H9 (cell line): ENCODE measurements around the gene OSM. TPM values are rescaled to one million over a fixed set of nuclear protein-coding genes. Genes with fewer than 3 reads are reported as not detected.

Experiments used
- DNase-seq: peaks from one replicate; pipeline ENCODE4 v3.0.0-alpha.2; 2017
- H2AFZ ChIP-seq: one replicate; pipeline ENCODE4 v1.6.1; 2013; ENCODE audit warnings: mild to moderate bottlenecking, low read length, control low read depth, moderate library complexity
- H2AK5ac ChIP-seq: 2 replicates; pipeline ENCODE4 v1.6.1; 2013; ENCODE audit warnings: low read length, control low read depth, mixed read lengths; ENCODE audit not compliant: insufficient read length
- H2BK120ac ChIP-seq: one replicate; pipeline ENCODE4 v1.6.1; 2013; ENCODE audit warnings: low read depth, mild to moderate bottlenecking, low read length, control low read depth, inconsistent platforms; ENCODE audit not compliant: poor library complexity, severe bottlenecking
- H2BK12ac ChIP-seq: 2 replicates; pipeline ENCODE4 v1.6.1; 2013; ENCODE audit warnings: low read length, control low read depth, mixed read lengths, low read depth; ENCODE audit not compliant: insufficient read length
- H2BK15ac ChIP-seq: 2 replicates; pipeline ENCODE4 v1.6.1; 2013; ENCODE audit warnings: low read depth, low read length, control low read depth
- H2BK20ac ChIP-seq: one replicate; pipeline ENCODE4 v1.6.1; 2013; ENCODE audit warnings: low read depth, mild to moderate bottlenecking, low read length, control low read depth, inconsistent platforms; ENCODE audit not compliant: poor library complexity, severe bottlenecking
- H2BK5ac ChIP-seq: 2 replicates; pipeline ENCODE4 v1.6.1; 2013; ENCODE audit warnings: low read length, control low read depth, mixed read lengths; ENCODE audit not compliant: insufficient read length
- H3K14ac ChIP-seq: 2 replicates; pipeline ENCODE4 v1.6.1; 2013; ENCODE audit warnings: low read length, control low read depth; ENCODE audit not compliant: insufficient read depth
- H3K18ac ChIP-seq: 2 replicates; pipeline ENCODE4 v1.6.1; 2013; ENCODE audit warnings: low read depth, mild to moderate bottlenecking, mixed read lengths, low read length, control low read depth; ENCODE audit not compliant: insufficient read length
- H3K23ac ChIP-seq: 2 replicates; pipeline ENCODE4 v1.6.1; 2013; ENCODE audit warnings: low read length, control low read depth, mixed read lengths, low read depth; ENCODE audit not compliant: insufficient read length
- H3K23me2 ChIP-seq: 2 replicates; pipeline ENCODE4 v1.6.1; 2013; ENCODE audit warnings: low read depth, mild to moderate bottlenecking, mixed read lengths, low read length, control low read depth; ENCODE audit not compliant: insufficient read length, poor library complexity, severe bottlenecking
- H3K27ac ChIP-seq: 2 replicates; pipeline ENCODE4 v1.5.1; 2013; ENCODE audit warnings: low read length, control low read depth, mixed read lengths, low read depth; ENCODE audit not compliant: insufficient read length
- H3K27me3 ChIP-seq: 2 replicates; pipeline ENCODE4 v1.6.1; 2013; ENCODE audit warnings: low read length, control low read depth, inconsistent platforms; ENCODE audit not compliant: insufficient read depth
- H3K4ac ChIP-seq: 2 replicates; pipeline ENCODE4 v1.6.1; 2013; ENCODE audit warnings: low read depth, mild to moderate bottlenecking, control low read depth, inconsistent platforms, low read length, moderate library complexity
- H3K4me1 ChIP-seq: 2 replicates; pipeline ENCODE4 v1.6.1; 2013; ENCODE audit warnings: low read length, control low read depth, inconsistent platforms; ENCODE audit not compliant: insufficient read depth
- H3K4me2 ChIP-seq: 2 replicates; pipeline ENCODE4 v1.6.1; 2013; ENCODE audit warnings: low read length, control low read depth, mixed read lengths; ENCODE audit not compliant: insufficient read length, insufficient read depth
- H3K56ac ChIP-seq: 2 replicates; pipeline ENCODE4 v1.6.1; 2013; ENCODE audit warnings: low read depth, mild to moderate bottlenecking, mixed read lengths, low read length, control low read depth; ENCODE audit not compliant: insufficient read length
- H3K79me1 ChIP-seq: 2 replicates; pipeline ENCODE4 v1.6.1; 2013; ENCODE audit warnings: low read depth, mild to moderate bottlenecking, moderate library complexity, low read length, control low read depth, inconsistent platforms; ENCODE audit not compliant: insufficient read depth, poor library complexity, severe bottlenecking
- H3K79me2 ChIP-seq: 2 replicates; pipeline ENCODE4 v1.6.1; 2013; ENCODE audit warnings: low read length, control low read depth, inconsistent platforms; ENCODE audit not compliant: insufficient read depth
- H3K9ac ChIP-seq: 2 replicates; pipeline ENCODE4 v1.6.1; 2013; ENCODE audit warnings: low read length, control low read depth, mixed read lengths; ENCODE audit not compliant: insufficient read length; ENCODE audit errors: extremely low read depth
- H3K9me3 ChIP-seq: one replicate; pipeline ENCODE4 v1.6.1; 2013; ENCODE audit warnings: low read depth, low read length, inconsistent platforms; ENCODE audit not compliant: control insufficient read depth
- H3T11ph ChIP-seq: one replicate; pipeline ENCODE4 v1.6.1; 2013; ENCODE audit warnings: mild to moderate bottlenecking, low read length, control low read depth, inconsistent platforms
- H4K20me1 ChIP-seq: one replicate; pipeline ENCODE4 v1.6.1; 2013; ENCODE audit not compliant: control insufficient read depth, insufficient read length, insufficient read depth
- H4K5ac ChIP-seq: 2 replicates; pipeline ENCODE4 v1.6.1; 2013; ENCODE audit warnings: low read depth, mild to moderate bottlenecking, mixed read lengths, low read length, control low read depth; ENCODE audit not compliant: insufficient read length
- H4K8ac ChIP-seq: replicated peaks from 2 replicates; pipeline ENCODE4 v1.6.1; 2013; ENCODE audit warnings: low read length, control low read depth, mixed read lengths, low read depth; ENCODE audit not compliant: insufficient read length
- H4K91ac ChIP-seq: 2 replicates; pipeline ENCODE4 v1.6.1; 2013; ENCODE audit warnings: low read depth, mild to moderate bottlenecking, moderate library complexity, mixed read lengths, low read length, control low read depth; ENCODE audit not compliant: insufficient read length
- H3K27ac Mint-ChIP-seq, 3 experiments: 2 replicates in 2 of 3; 3 replicates in 1 of 3; pipeline ENCODE4 v1.8.0; 2020 to 2021; ENCODE audit warnings: mixed read lengths in 3 of 3, mild to moderate bottlenecking in 1 of 3, moderate library complexity in 1 of 3
- H3K27me3 Mint-ChIP-seq: 2 replicates; pipeline ENCODE4 v1.8.0; 2021; ENCODE audit warnings: low read depth, mild to moderate bottlenecking, moderate library complexity, mixed read lengths
- H3K36me3 Mint-ChIP-seq, 3 experiments: 2 replicates in 2 of 3; 3 replicates in 1 of 3; pipeline ENCODE4 v1.8.0; 2020 to 2021; ENCODE audit warnings: low read depth in 3 of 3, mixed read lengths in 3 of 3; ENCODE audit not compliant: insufficient read depth in 1 of 3
- H3K4me1 Mint-ChIP-seq, 2 experiments: 2 replicates each; pipeline ENCODE4 v1.8.0; 2020; ENCODE audit warnings: mixed read lengths in 2 of 2
- H3K4me3 Mint-ChIP-seq, 2 experiments: 2 replicates in 1 of 2; 3 replicates in 1 of 2; pipeline ENCODE4 v1.8.0; 2020 to 2021; ENCODE audit warnings: mild to moderate bottlenecking in 2 of 2, mixed read lengths in 2 of 2, moderate library complexity in 1 of 2
- H3K9me3 Mint-ChIP-seq, 2 experiments: 2 replicates in 1 of 2; 3 replicates in 1 of 2; pipeline ENCODE4 v1.8.0; 2020; ENCODE audit warnings: mild to moderate bottlenecking in 2 of 2, mixed read lengths in 2 of 2, moderate library complexity in 1 of 2
- WGBS: extraction: QIAGEN DNeasy Blood & Tissue Kit; methylation state at CpG from one replicate; pipeline ENCODE4 v1.1.7; 2013; ENCODE audit warnings: missing lambda C conversion rate, low lambda C conversion rate, mixed read lengths; ENCODE audit not compliant: insufficient read length; ENCODE audit errors: extremely low coverage; 5-methylcytosine and 5-hydroxymethylcytosine counted together
- total RNA-seq: library from RNA; stranded (reverse); gene quantifications from 2 replicates; pipeline ENCODE4 v1.2.1, GENCODE V29; 2021
- TF ChIP-seq, protein P1 (sequence below): fragments of 200-600 bp; sonication (generic); conservative IDR thresholded peaks from 3 replicates; pipeline ENCODE4 v1.8.0; 2021; ENCODE audit warnings: antibody characterized with exemption, mild to moderate bottlenecking

OSM gene
- total RNA-seq, 1 experiment from 2014 or later, result not detected

- no CpG with 5 or more reads among the region's 11 CpGs for WGBS
- H3K9me3 Mint-ChIP-seq, result no peaks in the 10 kb centered on the region
- H3K79me2 ChIP-seq, result no peaks in the 10 kb centered on the region
- H3K4me1 Mint-ChIP-seq, result peaks cover 27 to 29% of the 10 kb centered on the region in 2 experiments
- H3K36me3 Mint-ChIP-seq, result peaks cover 0 to 11% (median 7%) of the 10 kb centered on the region in 3 experiments; a peak in 4 of 7 replicates
- H4K20me1 ChIP-seq, result peaks cover 3% of the 10 kb centered on the region
- no peak overlapping the region for H2BK20ac ChIP-seq
- H3K27me3 Mint-ChIP-seq, result peaks cover 9% of the 10 kb centered on the region
- no peak for DNase-seq
- H2BK12ac ChIP-seq, result no peak overlapping the region
- H3K27ac ChIP-seq, result no peak overlapping the region
- H3K23ac ChIP-seq, result no peak overlapping the region
- H2BK15ac ChIP-seq, result no peak overlapping the region
- TF ChIP-seq, protein P1, sequence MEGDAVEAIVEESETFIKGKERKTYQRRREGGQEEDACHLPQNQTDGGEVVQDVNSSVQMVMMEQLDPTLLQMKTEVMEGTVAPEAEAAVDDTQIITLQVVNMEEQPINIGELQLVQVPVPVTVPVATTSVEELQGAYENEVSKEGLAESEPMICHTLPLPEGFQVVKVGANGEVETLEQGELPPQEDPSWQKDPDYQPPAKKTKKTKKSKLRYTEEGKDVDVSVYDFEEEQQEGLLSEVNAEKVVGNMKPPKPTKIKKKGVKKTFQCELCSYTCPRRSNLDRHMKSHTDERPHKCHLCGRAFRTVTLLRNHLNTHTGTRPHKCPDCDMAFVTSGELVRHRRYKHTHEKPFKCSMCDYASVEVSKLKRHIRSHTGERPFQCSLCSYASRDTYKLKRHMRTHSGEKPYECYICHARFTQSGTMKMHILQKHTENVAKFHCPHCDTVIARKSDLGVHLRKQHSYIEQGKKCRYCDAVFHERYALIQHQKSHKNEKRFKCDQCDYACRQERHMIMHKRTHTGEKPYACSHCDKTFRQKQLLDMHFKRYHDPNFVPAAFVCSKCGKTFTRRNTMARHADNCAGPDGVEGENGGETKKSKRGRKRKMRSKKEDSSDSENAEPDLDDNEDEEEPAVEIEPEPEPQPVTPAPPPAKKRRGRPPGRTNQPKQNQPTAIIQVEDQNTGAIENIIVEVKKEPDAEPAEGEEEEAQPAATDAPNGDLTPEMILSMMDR, result no peak
- no peak overlapping the region for H4K8ac ChIP-seq
- H2BK5ac ChIP-seq, result no peak overlapping the region
- H2BK120ac ChIP-seq, result no peak overlapping the region
- H2AK5ac ChIP-seq, result no peak overlapping the region
- no peak overlapping the region for H3K18ac ChIP-seq
- H3K27ac Mint-ChIP-seq, result no peak overlapping the region
- peaks cover 9% of the 10 kb centered on the region for H3K23me2 ChIP-seq
- H4K5ac ChIP-seq, result no peak overlapping the region
- no peaks in the 10 kb centered on the region for H3K9me3 ChIP-seq
- no peak overlapping the region; a peak in 1 of 5 replicates for H3K4me3 Mint-ChIP-seq
- no peak overlapping the region for H3K4ac ChIP-seq
- H4K91ac ChIP-seq, result no peak overlapping the region
- no peaks in the 10 kb centered on the region for H3K79me1 ChIP-seq
- no peak overlapping the region for H3T11ph ChIP-seq
- H3K14ac ChIP-seq, result no peak overlapping the region
- no peak overlapping the region for H3K9ac ChIP-seq
- no peak overlapping the region for H2AFZ ChIP-seq
- no peak overlapping the region for H3K4me2 ChIP-seq
- no peak overlapping the region for H3K56ac ChIP-seq
- no peaks in the 10 kb centered on the region for H3K27me3 ChIP-seq
- H3K4me1 ChIP-seq, result no peaks in the 10 kb centered on the region
Measured at GRCh38 chr22:30247561-30247960, 19.1 kb downstream of the OSM start.
